Midbrain (tissue), 1 donor: Measurements from ENCODE around the gene PFKP.
A peak's percentile ranks its signal among the peaks of the same experiment; 100 is the strongest.
"Not testable (repeated sequence)": the region's sequence is repeated elsewhere in the genome, so short reads cannot be mapped to it uniquely, and the experiment has no call there.

Source experiments
- DNase-seq: peaks from one replicate; lab custom pipeline; 2025; lab: John Stamatoyannopoulos, UW

The PFKP gene

DNA sequence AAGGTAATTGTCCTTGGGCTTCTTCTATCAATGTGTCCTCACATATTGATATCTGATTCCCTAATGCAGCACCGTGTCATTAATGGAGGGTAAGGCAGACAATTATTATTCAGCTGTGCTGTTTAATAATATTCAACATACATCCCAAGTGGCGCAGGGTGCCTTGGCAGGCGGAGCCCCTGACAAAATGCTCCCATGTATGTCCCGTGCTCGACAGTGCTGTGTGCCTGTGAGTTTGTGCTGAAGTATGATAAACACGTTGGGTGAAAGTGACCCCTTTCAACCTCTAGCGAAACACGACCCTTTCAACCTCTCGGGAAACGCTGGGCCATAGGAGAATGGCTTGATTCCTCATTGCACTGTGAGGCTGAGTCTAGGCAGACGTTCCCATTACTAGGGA is 31.3 kb downstream of the PFKP start:
- DNase-seq, result no peak

DNA sequence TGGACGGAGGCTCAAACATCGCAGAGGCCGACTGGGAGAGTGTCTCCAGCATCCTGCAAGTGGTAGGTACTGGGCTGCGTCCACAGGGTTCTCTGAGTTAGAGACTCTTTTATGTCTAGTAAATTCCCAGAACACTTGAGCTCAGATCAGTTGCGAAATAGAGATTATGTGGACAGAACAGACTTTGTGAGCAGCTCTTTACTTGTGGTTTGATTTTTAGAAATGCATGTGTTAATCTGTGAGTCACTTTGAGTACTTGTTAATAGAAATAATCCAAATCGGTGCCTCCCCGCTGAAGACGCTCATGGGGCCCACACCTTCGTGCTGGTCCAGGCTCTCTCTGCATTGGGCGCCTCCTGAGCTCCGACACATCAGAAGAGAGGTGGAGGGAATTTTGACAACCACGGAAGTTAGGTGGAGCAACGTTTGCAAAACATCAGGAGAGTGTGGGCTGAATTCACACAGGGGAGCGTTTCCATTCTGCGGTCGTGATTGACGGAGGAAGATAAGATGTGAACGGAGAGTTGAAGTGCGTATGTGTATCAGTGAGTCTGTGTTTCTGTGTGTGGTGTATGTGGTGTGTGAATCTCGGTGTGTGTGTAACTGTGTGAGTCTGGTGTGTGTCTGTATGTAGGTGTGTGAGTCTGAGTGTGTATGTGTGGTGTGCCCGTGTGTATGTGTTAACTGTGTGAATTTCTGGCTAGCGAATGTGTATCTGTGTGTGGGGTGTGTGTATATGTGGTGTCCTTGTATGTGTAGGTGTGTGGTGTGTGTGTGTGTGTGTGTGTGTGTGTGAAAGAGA is 32.1 kb downstream of the PFKP start:
- no peak for DNase-seq

DNA sequence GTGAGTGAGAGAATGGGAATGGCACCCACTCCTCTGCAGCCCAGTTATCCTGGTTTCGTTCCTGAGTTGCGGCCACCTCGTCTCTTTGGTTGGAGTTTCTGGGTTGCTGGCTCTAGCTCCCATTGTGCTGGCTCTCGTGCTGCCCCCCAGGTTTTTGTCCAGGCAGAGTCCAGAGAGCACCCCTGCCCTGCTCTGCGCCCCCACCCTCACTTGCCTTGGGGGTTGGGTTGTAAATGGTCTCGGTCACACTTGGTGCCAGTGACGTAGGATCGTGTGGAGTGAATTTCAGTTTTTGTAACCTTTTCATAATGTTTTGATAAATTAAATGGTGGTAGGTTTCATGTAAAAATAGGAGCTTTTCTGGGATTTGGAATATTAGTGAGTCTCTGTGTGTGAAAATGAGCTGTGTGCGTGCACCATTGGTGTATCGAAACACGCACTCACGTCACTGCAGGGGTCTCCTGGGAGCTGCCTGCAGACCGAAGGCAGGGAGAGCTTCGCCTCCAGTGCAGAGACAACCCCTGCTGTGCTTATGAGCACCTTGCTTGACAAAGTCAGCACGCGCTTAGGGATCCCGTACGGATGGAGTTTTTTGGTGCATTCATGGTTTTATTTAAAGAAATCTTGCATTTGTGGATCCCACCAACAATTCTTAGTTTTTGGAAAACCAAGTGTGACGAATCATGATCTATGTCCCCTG is 32.9 kb downstream of the PFKP start:
- DNase-seq, result no peak

DNA sequence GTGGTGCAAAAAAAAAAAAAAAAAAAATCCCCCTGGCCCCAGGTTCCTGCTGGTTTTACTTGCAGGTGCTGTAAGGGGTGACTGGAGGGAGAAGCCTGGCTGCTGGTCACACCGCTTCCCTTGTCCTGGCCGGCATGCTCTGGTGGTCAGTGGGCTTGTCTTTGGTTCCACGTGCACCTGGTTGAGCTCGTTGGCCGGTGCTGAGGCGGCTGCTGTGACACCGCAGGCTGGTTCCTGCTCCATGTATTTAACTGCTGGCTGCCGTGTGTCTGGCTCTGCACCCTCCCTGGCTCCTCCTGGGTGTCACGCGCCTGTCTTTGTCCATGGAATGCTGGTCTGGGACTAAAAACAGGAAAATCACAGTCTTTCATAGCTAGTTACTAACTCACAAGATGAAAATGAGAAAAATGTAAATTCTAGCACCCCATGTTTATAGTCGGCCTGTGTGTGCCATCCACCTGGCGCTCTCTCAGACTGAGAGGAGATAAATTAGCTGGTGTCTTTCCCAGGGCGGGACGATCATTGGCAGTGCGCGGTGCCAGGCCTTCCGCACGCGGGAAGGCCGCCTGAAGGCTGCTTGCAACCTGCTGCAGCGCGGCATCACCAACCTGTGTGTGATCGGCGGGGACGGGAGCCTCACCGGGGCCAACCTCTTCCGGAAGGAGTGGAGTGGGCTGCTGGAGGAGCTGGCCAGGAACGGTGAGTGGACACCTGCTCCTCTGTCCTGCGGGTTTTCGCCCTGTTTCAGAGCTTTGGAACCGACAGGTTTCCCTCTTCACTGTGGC is 33.7 kb downstream of the PFKP start:
- DNase-seq, result no peak

DNA sequence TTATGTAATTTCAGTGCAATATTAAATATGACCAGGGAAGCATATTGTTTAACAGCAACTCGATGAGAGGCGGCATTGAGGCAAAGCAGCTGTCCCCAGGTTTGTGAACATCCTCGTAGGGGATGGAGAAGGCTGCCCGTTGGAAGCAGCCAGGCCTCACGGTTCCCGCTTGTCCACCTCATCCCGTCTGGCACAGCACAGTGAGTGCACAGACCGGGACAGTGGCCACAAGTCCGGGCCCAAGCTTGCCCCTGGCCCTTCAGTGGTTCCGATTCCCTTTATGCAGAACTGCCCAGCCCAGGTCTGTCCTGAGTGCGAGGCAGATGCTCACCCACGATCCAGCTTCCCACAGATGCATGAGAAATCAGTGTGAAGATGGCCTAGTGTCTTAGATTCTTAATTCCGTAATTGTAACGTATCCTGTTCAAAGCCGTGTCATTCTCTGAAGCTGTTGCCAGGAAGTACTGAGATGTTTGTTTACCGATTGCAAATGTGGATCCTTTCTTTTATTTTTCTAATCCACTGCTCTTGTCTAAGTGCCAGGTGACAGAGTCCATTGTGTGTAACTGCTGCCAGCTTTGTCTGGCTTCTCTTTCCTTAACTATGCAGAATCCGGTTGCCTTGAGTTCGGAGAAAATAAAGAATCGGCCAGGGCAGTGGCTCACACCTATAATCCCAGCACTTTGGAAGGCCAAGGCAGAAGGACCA is 35.5 kb downstream of the PFKP start:
- peak; percentile 21 for DNase-seq

DNA sequence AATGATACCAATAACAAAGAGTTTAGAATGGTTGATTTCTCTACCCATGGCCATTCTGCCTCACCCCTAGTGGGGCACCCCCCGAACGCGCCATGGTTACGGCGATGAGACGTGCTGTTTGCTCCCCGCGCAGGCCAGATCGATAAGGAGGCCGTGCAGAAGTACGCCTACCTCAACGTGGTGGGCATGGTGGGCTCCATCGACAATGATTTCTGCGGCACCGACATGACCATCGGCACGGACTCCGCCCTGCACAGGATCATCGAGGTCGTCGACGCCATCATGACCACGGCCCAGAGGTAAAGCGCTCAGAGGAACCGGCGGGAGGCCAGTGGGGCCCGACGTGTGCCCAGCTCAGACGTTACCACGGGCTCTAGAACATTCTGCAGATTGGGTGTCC is 36.3 kb downstream of the PFKP start:
- no peak for DNase-seq

DNA sequence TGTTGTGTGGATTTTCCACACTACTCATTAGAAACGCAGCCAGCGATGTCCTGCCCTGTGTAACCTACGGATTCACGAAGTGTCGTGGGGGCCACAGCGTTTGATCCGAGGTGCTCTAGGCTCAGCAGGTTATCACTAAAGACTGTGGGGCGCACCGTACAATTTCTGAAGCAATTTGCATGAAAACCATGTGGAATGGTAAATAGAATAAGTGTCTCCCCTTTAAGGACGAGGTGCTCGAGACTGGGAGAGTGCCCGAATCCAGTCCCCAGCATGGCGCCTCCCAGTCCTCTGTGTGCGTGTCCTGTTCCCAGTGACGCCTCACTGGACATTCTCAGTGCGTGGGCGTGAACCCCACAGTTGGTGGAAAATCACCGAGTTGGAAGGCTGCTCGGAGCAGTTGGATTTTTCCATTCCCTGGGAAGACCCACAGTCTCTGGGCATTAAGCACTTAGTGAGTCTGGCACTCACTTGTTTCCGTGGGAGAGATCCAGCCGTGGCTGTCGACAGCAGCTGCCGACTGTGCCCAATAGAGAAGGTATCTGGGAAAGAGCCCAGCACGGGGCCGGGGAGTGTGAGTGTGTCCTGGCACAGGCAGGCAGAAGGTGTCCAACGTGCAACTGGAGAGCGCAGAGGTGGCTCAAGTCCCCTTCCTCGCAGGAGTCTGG is 37.0 kb downstream of the PFKP start:
- DNase-seq, result peak; percentile 16

DNA sequence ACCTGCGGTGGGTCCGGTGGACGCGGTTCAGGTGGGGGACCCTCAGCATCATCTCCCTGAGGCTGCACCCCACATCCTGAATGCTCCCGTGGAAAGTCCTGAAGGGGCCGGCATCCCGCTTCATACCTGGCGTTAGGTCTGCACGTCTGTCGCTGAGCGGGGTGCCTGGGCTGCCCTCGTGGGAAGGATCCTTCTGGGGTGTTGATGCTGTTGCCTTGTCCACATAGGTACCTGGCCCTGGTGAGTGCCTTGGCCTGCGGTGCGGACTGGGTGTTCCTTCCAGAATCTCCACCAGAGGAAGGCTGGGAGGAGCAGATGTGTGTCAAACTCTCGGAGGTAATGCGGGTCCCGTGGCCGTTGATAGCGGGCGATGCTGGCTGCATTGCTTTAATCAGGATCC is 37.8 kb downstream of the PFKP start:
- DNase-seq, result no peak

DNA sequence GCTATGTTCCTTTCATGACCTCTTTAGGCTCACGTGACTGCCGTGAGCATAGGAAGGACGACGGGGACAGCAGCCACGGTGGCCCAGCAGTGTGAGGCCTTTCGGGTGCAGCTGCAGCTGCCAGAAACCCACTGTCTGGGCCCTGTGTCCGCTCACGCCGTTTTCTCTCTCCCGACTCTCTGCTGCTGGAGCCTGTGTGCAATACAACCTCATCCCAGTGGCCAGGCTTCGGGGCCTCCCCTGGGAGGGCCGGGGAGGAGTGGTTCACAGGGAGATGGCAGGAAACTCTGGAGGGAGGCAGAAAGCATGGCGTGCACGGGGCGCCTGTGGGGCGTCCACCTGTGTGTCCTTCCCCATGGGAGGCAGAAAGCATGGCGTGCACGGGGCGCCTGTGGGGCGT is 38.6 kb downstream of the PFKP start:
- DNase-seq, result no peak

DNA sequence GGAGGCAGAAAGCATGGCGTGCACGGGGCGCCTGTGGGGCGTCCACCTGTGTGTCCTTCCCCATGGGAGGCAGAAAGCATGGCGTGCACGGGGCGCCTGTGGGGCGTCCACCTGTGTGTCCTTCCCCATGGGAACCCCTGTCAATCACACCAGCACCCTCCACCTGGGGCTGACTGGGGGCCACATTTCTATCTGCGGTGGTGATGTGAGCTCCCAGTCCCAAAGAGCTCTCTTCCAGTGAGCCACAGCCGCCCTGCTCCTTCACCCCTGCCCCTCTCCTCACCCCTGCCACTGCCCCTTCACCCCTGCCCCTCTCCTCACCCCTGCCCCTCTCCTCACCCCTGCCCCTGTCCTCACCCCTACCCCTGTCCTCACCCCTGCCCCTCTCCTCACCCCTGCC is 39.0 kb downstream of the PFKP start:
- not testable (repeated sequence) for DNase-seq

DNA sequence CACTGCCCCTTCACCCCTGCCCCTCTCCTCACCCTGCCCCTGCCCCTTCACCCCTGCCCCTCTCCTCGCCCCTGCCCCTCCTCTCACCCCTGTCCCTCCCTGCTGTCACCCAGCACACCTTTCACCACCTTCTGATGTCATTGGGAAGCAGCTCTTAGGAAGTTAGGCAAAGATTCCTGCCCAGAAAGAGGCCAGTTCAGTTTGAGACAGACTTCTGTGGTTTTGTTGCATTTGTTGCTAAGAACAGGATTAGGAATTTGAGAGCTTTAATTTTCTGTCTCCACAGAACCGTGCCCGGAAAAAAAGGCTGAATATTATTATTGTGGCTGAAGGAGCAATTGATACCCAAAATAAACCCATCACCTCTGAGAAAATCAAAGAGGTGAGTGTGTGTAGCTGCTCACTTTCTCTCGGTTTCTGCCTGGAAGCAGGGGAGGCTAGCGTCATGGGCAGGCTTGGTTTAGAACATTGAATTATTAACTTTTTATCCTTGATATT is 39.6 kb downstream of the PFKP start:
- peak; percentile 51 for DNase-seq

DNA sequence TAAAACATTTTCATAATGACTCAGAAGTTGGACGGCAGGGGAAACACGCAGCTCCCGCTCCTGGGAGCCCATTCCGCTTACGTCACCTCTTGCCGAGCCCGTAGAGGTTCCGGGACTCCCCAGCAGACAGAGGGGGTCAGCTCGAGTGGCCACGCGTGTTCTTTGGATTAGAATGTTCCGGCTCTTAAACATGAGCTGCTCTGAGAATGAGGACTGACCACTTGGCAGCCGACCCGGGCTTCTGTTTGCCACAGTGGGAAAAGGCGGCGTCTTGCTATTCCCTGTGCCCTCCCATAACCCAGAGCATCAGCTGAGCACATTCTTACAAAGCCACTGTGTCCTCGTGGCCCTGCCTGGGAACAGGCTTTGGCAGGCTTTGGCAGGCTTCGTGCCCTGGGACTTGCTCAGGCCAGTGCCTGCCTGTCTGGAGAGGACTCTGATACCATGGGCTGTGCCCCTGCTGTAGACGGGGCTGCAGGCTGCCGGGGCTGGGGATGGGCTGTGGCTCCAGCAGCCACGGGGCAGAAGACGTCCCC is 40.1 kb downstream of the PFKP start:
- DNase-seq, result peak; percentile 88

DNA sequence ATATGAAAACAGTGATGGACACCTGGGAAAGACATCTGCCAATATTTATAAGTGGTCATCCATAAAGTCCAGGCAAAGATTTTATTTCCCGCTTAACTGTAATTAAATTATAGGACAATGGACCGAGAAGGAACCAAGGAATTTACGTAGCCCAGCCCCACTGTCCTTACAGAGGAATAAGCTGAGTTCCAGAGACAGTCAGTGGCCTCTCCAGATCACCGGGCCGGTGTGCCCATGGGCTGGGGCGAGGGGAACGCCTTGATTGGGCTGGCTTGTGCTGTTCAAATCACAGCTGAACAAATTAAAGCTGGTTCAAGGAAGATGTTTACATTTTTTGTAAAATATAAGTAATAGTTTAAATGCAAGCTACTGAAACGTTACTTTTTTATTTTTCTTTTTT is 40.7 kb downstream of the PFKP start:
- no peak for DNase-seq

DNA sequence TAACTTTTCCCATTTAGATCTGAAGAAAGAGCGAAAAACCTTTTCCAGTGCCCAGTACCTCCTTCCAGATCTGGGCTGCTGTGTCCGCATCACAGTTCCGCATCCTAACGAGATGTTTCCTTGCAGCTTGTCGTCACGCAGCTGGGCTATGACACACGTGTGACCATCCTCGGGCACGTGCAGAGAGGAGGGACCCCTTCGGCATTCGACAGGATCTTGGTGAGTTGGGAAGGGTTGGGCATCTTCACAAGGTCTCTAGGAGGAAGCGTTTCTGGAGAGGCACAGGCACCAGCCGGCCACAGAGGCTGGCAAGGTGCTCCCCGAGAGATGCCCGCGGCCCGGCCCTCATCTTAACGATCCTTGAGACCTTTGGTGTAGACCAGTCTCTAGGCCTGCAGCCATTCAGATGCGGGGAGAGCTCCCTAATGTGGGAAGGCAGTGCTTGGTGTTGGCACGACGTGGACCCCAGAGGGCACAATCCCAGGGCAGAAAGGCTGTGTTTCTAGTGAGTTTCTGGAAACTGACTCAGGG is 41.3 kb downstream of the PFKP start:
- DNase-seq, result no peak

DNA sequence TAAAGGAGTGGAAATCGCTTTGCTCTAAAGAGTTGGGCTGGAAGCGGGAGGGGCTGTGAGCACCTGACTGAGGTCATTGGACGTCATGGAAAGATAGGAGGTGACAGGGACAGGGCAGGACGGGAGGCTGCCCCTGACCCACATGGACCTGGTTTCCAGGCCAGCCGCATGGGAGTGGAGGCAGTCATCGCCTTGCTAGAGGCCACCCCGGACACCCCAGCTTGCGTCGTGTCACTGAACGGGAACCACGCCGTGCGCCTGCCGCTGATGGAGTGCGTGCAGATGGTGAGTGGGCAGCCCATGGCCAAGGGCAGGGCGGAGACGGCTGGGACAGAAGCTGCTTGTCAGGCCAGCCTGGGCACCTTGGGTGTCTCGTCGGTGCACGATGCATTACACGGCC is 41.8 kb downstream of the PFKP start:
- no peak for DNase-seq

DNA sequence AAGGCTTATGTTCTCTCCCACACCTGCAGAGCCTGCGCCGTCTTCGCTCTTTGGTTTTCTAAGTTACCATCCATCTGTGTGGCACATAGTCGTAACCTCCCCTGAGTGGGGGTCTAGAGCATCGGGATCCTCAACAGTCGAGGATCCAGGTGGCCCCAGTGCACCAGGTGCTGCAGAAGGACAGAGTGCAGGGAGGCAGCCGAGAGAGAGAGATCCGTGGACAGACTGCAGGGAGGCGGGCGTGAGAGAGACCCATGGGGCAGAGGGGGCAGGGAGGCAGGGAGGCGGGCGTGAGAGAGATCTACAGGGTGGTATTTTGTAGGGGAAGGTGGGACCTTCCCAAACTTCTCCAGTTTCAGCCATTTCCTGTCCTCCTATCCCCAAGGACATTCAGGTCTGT is 42.3 kb downstream of the PFKP start:
- DNase-seq, result no peak

DNA sequence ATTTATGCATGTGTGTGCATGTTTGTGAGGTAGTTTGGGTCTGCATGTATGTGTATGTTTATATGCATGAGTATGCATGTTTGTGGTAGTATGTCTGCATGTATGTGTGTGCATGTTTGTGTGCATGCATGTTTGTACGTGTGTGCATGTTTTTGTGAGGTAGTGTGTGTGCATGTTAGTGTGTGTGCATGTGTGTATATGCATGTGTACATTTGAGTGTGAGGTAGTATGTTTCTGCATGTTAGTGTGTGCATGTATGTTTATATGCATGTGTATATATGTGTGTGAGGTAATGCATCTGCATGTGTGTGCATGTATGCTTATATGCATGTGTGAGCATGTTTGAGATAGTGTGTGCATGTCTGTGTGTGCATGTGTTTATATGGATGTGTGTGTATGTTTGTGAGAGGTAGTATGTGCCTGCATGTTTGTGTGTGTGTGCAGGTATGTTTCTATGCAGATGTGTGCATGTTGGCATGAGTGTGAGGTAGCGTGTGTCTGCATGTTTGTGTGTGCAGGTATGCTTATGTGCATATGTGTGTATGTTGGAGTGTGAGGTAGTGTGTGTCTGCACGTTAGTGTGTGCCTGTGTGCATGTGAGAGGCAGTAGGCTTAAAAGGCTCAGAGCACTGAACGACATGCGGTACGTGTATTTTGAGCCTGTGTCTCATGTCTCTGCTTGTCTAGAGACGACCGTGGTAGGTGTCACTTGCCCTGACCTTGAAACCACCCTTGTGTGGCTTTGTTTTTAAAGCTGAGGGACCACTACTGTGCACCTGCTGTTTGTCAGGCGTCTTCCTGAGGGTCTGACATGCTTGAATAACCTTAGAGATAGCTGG is 43.7 kb downstream of the PFKP start:
- DNase-seq, result no peak

DNA sequence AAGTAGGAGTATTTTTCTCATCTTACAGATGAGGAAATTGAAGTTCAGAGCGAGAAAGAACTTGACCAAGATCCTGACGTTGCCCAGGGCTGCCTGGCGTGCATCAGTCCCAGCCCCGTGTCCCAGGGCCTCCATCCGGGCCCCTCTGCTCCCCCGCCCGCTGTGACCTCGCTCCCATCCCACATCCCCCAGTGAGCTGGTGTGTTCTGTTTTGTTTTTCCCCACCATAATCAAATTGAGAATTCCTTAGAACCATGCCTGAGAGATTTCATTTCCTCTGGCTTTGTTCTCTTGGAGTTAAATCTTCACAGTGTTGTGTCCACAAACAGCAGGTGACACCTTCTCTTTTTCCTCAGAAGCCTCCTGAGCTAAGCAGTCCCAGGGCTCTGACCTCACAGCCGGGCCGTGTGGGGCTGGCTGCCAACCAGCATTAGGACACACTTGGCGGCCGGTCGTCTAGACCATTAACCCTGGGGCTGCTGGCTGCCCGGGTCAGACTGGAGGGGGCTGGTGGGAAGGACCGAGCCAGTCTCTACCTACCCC is 44.3 kb downstream of the PFKP start:
- DNase-seq, result peak; percentile 46

DNA sequence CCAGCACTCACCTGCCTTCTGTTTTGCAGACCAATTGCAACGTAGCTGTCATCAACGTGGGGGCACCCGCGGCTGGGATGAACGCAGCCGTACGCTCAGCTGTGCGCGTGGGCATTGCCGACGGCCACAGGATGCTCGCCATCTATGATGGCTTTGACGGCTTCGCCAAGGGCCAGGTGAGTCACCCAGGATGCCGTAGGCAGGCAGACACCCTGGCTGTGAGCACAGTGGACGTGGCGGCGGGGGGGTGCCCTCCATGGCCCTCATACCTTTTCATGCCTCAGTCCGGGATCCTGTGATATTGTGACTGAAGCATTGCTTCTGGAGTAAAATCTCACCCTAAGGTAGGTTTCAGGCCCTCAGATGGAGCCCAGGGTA is 46.0 kb downstream of the PFKP start:
- no peak for DNase-seq

DNA sequence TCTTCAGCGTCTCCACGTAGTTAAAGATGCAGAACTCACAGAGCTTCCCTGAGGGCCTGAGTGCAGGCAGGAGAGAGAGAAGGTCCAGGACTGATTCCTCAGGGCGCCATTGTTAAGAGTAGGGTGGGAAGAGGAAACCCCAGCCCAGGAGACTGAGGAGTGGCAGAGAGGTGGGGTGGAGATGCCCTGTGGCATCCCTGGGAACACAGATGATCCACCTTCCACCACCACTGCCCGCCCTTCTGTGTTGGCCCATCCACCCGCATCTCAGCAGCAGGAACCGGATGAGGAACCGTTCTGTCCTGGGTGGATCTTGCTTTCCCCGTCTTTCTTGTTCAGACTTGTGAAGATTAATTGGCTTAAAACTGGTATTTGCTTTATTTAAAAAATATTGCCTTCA is 48.3 kb downstream of the PFKP start:
- no peak for DNase-seq
